ENCODE measurements around the gene SLC19A1.

The SLC19A1 gene

GRCh38 chr21:45517249-45518065 is 24.8 kb downstream of the SLC19A1 start:
- DNase-seq (ENCODE audit: low read depth in 2 of 2): no peak

GRCh38 chr21:45516671-45517151 is 25.5 kb downstream of the SLC19A1 start:
- no peak for DNase-seq (ENCODE audit: low read depth in 2 of 2)

- no peak for DNase-seq (ENCODE audit: low read depth in 2 of 2)
Observed at GRCh38 chr21:45516071-45516670, 26.1 kb downstream of the SLC19A1 start.

- no peak for DNase-seq (ENCODE audit: low read depth in 2 of 2)
Observed at GRCh38 chr21:45515241-45516061, 26.8 kb downstream of the SLC19A1 start.

GRCh38 chr21:45514311-45515021 is 27.8 kb downstream of the SLC19A1 start:
- DNase-seq (ENCODE audit: low read depth in 2 of 2): no peak

- no peak for DNase-seq (ENCODE audit: low read depth in 2 of 2)
Observed at GRCh38 chr21:45513741-45514310, 28.4 kb downstream of the SLC19A1 start.

GRCh38 chr21:45513003-45513717 is 29.1 kb downstream of the SLC19A1 start:
- DNase-seq (ENCODE audit: low read depth in 2 of 2): no peak

- no peak for DNase-seq (ENCODE audit: low read depth in 2 of 2)
Observed at GRCh38 chr21:45512626-45513002, 29.6 kb downstream of the SLC19A1 start.

- no peak for DNase-seq (ENCODE audit: low read depth in 2 of 2)
Observed at GRCh38 chr21:45511661-45512431, 30.4 kb downstream of the SLC19A1 start.

- DNase-seq (ENCODE audit: low read depth in 2 of 2): no peak
Observed at GRCh38 chr21:45511007-45511406, 31.2 kb downstream of the SLC19A1 start.

GRCh38 chr21:45510466-45510955 is 31.7 kb downstream of the SLC19A1 start:
- DNase-seq (ENCODE audit: low read depth in 2 of 2): no peak

GRCh38 chr21:45509566-45510465 is 32.4 kb downstream of the SLC19A1 start:
- DNase-seq (ENCODE audit: low read depth in 2 of 2): no peak

- DNase-seq (ENCODE audit: low read depth in 2 of 2): no peak
Observed at GRCh38 chr21:45508607-45509565, 33.4 kb downstream of the SLC19A1 start.

- DNase-seq (ENCODE audit: low read depth in 2 of 2): no peak
Observed at GRCh38 chr21:45507888-45508508, 34.2 kb downstream of the SLC19A1 start.

- DNase-seq (ENCODE audit: low read depth in 2 of 2): no peak
Observed at GRCh38 chr21:45507523-45507875, 34.7 kb downstream of the SLC19A1 start.

- DNase-seq (ENCODE audit: low read depth in 2 of 2): no peak
Observed at GRCh38 chr21:45506836-45507522, 35.3 kb downstream of the SLC19A1 start.
